H9 (cell line): Measurements from ENCODE around the gene CCDC74B. TPM values are rescaled to one million over a fixed set of nuclear protein-coding genes. Genes with fewer than 3 reads are reported as not detected.
"Not testable (repeated sequence)": the region's sequence is repeated elsewhere in the genome, so short reads cannot be mapped to it uniquely, and the experiment has no call there.

Source experiments
- DNase-seq: peaks from one replicate; pipeline ENCODE4 v3.0.0-alpha.2; 2017
- H2AFZ ChIP-seq: one replicate; pipeline ENCODE4 v1.6.1; 2013; ENCODE audit warnings: mild to moderate bottlenecking, low read length, control low read depth, moderate library complexity
- H2AK5ac ChIP-seq: 2 replicates; pipeline ENCODE4 v1.6.1; 2013; ENCODE audit warnings: low read length, control low read depth, mixed read lengths; ENCODE audit not compliant: insufficient read length
- H2BK120ac ChIP-seq: one replicate; pipeline ENCODE4 v1.6.1; 2013; ENCODE audit warnings: low read depth, mild to moderate bottlenecking, low read length, control low read depth, inconsistent platforms; ENCODE audit not compliant: poor library complexity, severe bottlenecking
- H2BK12ac ChIP-seq: 2 replicates; pipeline ENCODE4 v1.6.1; 2013; ENCODE audit warnings: low read length, control low read depth, mixed read lengths, low read depth; ENCODE audit not compliant: insufficient read length
- H2BK15ac ChIP-seq: 2 replicates; pipeline ENCODE4 v1.6.1; 2013; ENCODE audit warnings: low read depth, low read length, control low read depth
- H2BK20ac ChIP-seq: one replicate; pipeline ENCODE4 v1.6.1; 2013; ENCODE audit warnings: low read depth, mild to moderate bottlenecking, low read length, control low read depth, inconsistent platforms; ENCODE audit not compliant: poor library complexity, severe bottlenecking
- H2BK5ac ChIP-seq: 2 replicates; pipeline ENCODE4 v1.6.1; 2013; ENCODE audit warnings: low read length, control low read depth, mixed read lengths; ENCODE audit not compliant: insufficient read length
- H3K14ac ChIP-seq: 2 replicates; pipeline ENCODE4 v1.6.1; 2013; ENCODE audit warnings: low read length, control low read depth; ENCODE audit not compliant: insufficient read depth
- H3K18ac ChIP-seq: 2 replicates; pipeline ENCODE4 v1.6.1; 2013; ENCODE audit warnings: low read depth, mild to moderate bottlenecking, mixed read lengths, low read length, control low read depth; ENCODE audit not compliant: insufficient read length
- H3K23ac ChIP-seq: 2 replicates; pipeline ENCODE4 v1.6.1; 2013; ENCODE audit warnings: low read length, control low read depth, mixed read lengths, low read depth; ENCODE audit not compliant: insufficient read length
- H3K23me2 ChIP-seq: 2 replicates; pipeline ENCODE4 v1.6.1; 2013; ENCODE audit warnings: low read depth, mild to moderate bottlenecking, mixed read lengths, low read length, control low read depth; ENCODE audit not compliant: insufficient read length, poor library complexity, severe bottlenecking
- H3K27ac ChIP-seq: 2 replicates; pipeline ENCODE4 v1.5.1; 2013; ENCODE audit warnings: low read length, control low read depth, mixed read lengths, low read depth; ENCODE audit not compliant: insufficient read length
- H3K27me3 ChIP-seq: 2 replicates; pipeline ENCODE4 v1.6.1; 2013; ENCODE audit warnings: low read length, control low read depth, inconsistent platforms; ENCODE audit not compliant: insufficient read depth
- H3K4ac ChIP-seq: 2 replicates; pipeline ENCODE4 v1.6.1; 2013; ENCODE audit warnings: low read depth, mild to moderate bottlenecking, control low read depth, inconsistent platforms, low read length, moderate library complexity
- H3K4me1 ChIP-seq: 2 replicates; pipeline ENCODE4 v1.6.1; 2013; ENCODE audit warnings: low read length, control low read depth, inconsistent platforms; ENCODE audit not compliant: insufficient read depth
- H3K4me2 ChIP-seq: 2 replicates; pipeline ENCODE4 v1.6.1; 2013; ENCODE audit warnings: low read length, control low read depth, mixed read lengths; ENCODE audit not compliant: insufficient read length, insufficient read depth
- H3K56ac ChIP-seq: 2 replicates; pipeline ENCODE4 v1.6.1; 2013; ENCODE audit warnings: low read depth, mild to moderate bottlenecking, mixed read lengths, low read length, control low read depth; ENCODE audit not compliant: insufficient read length
- H3K79me1 ChIP-seq: 2 replicates; pipeline ENCODE4 v1.6.1; 2013; ENCODE audit warnings: low read depth, mild to moderate bottlenecking, moderate library complexity, low read length, control low read depth, inconsistent platforms; ENCODE audit not compliant: insufficient read depth, poor library complexity, severe bottlenecking
- H3K79me2 ChIP-seq: 2 replicates; pipeline ENCODE4 v1.6.1; 2013; ENCODE audit warnings: low read length, control low read depth, inconsistent platforms; ENCODE audit not compliant: insufficient read depth
- H3K9ac ChIP-seq: 2 replicates; pipeline ENCODE4 v1.6.1; 2013; ENCODE audit warnings: low read length, control low read depth, mixed read lengths; ENCODE audit not compliant: insufficient read length; ENCODE audit errors: extremely low read depth
- H3K9me3 ChIP-seq: one replicate; pipeline ENCODE4 v1.6.1; 2013; ENCODE audit warnings: low read depth, low read length, inconsistent platforms; ENCODE audit not compliant: control insufficient read depth
- H3T11ph ChIP-seq: one replicate; pipeline ENCODE4 v1.6.1; 2013; ENCODE audit warnings: mild to moderate bottlenecking, low read length, control low read depth, inconsistent platforms
- H4K20me1 ChIP-seq: one replicate; pipeline ENCODE4 v1.6.1; 2013; ENCODE audit not compliant: control insufficient read depth, insufficient read length, insufficient read depth
- H4K5ac ChIP-seq: 2 replicates; pipeline ENCODE4 v1.6.1; 2013; ENCODE audit warnings: low read depth, mild to moderate bottlenecking, mixed read lengths, low read length, control low read depth; ENCODE audit not compliant: insufficient read length
- H4K8ac ChIP-seq: replicated peaks from 2 replicates; pipeline ENCODE4 v1.6.1; 2013; ENCODE audit warnings: low read length, control low read depth, mixed read lengths, low read depth; ENCODE audit not compliant: insufficient read length
- H4K91ac ChIP-seq: 2 replicates; pipeline ENCODE4 v1.6.1; 2013; ENCODE audit warnings: low read depth, mild to moderate bottlenecking, moderate library complexity, mixed read lengths, low read length, control low read depth; ENCODE audit not compliant: insufficient read length
- H3K27ac Mint-ChIP-seq, 3 experiments: 2 replicates in 2 of 3; 3 replicates in 1 of 3; pipeline ENCODE4 v1.8.0; 2020 to 2021; ENCODE audit warnings: mixed read lengths in 3 of 3, mild to moderate bottlenecking in 1 of 3, moderate library complexity in 1 of 3
- H3K27me3 Mint-ChIP-seq: 2 replicates; pipeline ENCODE4 v1.8.0; 2021; ENCODE audit warnings: low read depth, mild to moderate bottlenecking, moderate library complexity, mixed read lengths
- H3K36me3 Mint-ChIP-seq, 3 experiments: 2 replicates in 2 of 3; 3 replicates in 1 of 3; pipeline ENCODE4 v1.8.0; 2020 to 2021; ENCODE audit warnings: low read depth in 3 of 3, mixed read lengths in 3 of 3; ENCODE audit not compliant: insufficient read depth in 1 of 3
- H3K4me1 Mint-ChIP-seq, 2 experiments: 2 replicates each; pipeline ENCODE4 v1.8.0; 2020; ENCODE audit warnings: mixed read lengths in 2 of 2
- H3K4me3 Mint-ChIP-seq, 2 experiments: 2 replicates in 1 of 2; 3 replicates in 1 of 2; pipeline ENCODE4 v1.8.0; 2020 to 2021; ENCODE audit warnings: mild to moderate bottlenecking in 2 of 2, mixed read lengths in 2 of 2, moderate library complexity in 1 of 2
- H3K9me3 Mint-ChIP-seq, 2 experiments: 2 replicates in 1 of 2; 3 replicates in 1 of 2; pipeline ENCODE4 v1.8.0; 2020; ENCODE audit warnings: mild to moderate bottlenecking in 2 of 2, mixed read lengths in 2 of 2, moderate library complexity in 1 of 2
- WGBS: extraction: QIAGEN DNeasy Blood & Tissue Kit; methylation state at CpG from one replicate; pipeline ENCODE4 v1.1.7; 2013; ENCODE audit warnings: missing lambda C conversion rate, low lambda C conversion rate, mixed read lengths; ENCODE audit not compliant: insufficient read length; ENCODE audit errors: extremely low coverage; 5-methylcytosine and 5-hydroxymethylcytosine counted together
- total RNA-seq: library from RNA; stranded (reverse); gene quantifications from 2 replicates; pipeline ENCODE4 v1.2.1, GENCODE V29; 2021

Gene CCDC74B
- total RNA-seq, 1 experiment from 2014 or later = 6.7 TPM

- H3K4me1 Mint-ChIP-seq, H3T11ph ChIP-seq, H3K14ac ChIP-seq, H3K18ac ChIP-seq, H3K9ac ChIP-seq, H2AFZ ChIP-seq, H2BK120ac ChIP-seq, H3K27me3 ChIP-seq, H4K8ac ChIP-seq, H3K56ac ChIP-seq, H3K9me3 ChIP-seq, H3K27ac ChIP-seq, H2BK20ac ChIP-seq, H2BK5ac ChIP-seq, H3K4me3 Mint-ChIP-seq, H2BK15ac ChIP-seq, H2BK12ac ChIP-seq, H3K27ac Mint-ChIP-seq, H4K20me1 ChIP-seq, H3K4me1 ChIP-seq, H3K79me1 ChIP-seq, H3K27me3 Mint-ChIP-seq, H3K23ac ChIP-seq, H2AK5ac ChIP-seq, H4K91ac ChIP-seq, H3K4me2 ChIP-seq, H3K9me3 Mint-ChIP-seq, H3K4ac ChIP-seq, DNase-seq, H3K23me2 ChIP-seq, H4K5ac ChIP-seq: not testable (repeated sequence)
- no CpG with 5 or more reads among the region's 5 CpGs for WGBS
- peaks cover 22 to 61% (median 45%) of the 10 kb centered on the region in 3 experiments; a peak in 6 of 7 replicates for H3K36me3 Mint-ChIP-seq
- peaks cover 17% of the 10 kb centered on the region; the same call in 1 of the 2 replicates for H3K79me2 ChIP-seq
Observed at GRCh38 chr2:130174866-130175265, 30.0 kb upstream of the CCDC74B start.
